WTC11 (cell line): ENCODE results near the gene PSMB11. TPM values are rescaled to one million over a fixed set of nuclear protein-coding genes. Genes with fewer than 3 reads are reported as not detected.

Experiments used
- ATAC-seq: fragments of 200-7000 bp; cut with Tn5 transposase; 2 replicates; pipeline ENCODE4 v1.10.0; 2021; ENCODE audit warnings: mild to moderate bottlenecking, moderate library complexity
- CTCF ChIA-PET: fragments of 300-600 bp; sonication (Branson Sonifier 250); formaldehyde crosslinking; loops from one replicate; lab custom pipeline; 2021; ENCODE audit warnings: antibody characterized with exemption; lab: Charles Lee
- POLR2A ChIA-PET: fragments of 350-600 bp; sonication (Branson Sonifier 250); formaldehyde crosslinking; loops from one replicate; lab custom pipeline; 2021; ENCODE audit warnings: antibody characterized with exemption; lab: Charles Lee
- DNase-seq: peaks from one replicate; pipeline ENCODE4 v3.0.0; 2021; ENCODE audit warnings: low spot score
- H3K27ac Mint-ChIP-seq: 2 replicates; pipeline ENCODE4 v1.8.0; 2021; ENCODE audit warnings: mixed read lengths
- H3K27me3 Mint-ChIP-seq: 2 replicates; pipeline ENCODE4 v1.8.0; 2021; ENCODE audit warnings: low read depth, mild to moderate bottlenecking, moderate library complexity, mixed read lengths
- H3K36me3 Mint-ChIP-seq: 2 replicates; pipeline ENCODE4 v1.8.0; 2021; ENCODE audit warnings: mixed read lengths
- H3K4me1 Mint-ChIP-seq: 2 replicates; pipeline ENCODE4 v1.8.0; 2022; ENCODE audit warnings: mixed read lengths
- H3K4me3 Mint-ChIP-seq: 2 replicates; pipeline ENCODE4 v1.8.0; 2021; ENCODE audit warnings: mild to moderate bottlenecking, moderate library complexity, mixed read lengths
- H3K9me3 Mint-ChIP-seq: 2 replicates; pipeline ENCODE4 v1.8.0; 2021; ENCODE audit warnings: mixed read lengths
- CBFB ChIP-seq: sonication (generic); formaldehyde crosslinking; IDR thresholded peaks from 2 replicates; pipeline ENCODE4 v1.8.1; 2022; ENCODE audit warnings: mild to moderate bottlenecking, low read depth, missing genetic modification reagents
- CREB1 ChIP-seq: sonication (generic); formaldehyde crosslinking; IDR thresholded peaks from 2 replicates; pipeline ENCODE4 v1.8.0; 2023; ENCODE audit warnings: mild to moderate bottlenecking, missing genetic modification reagents
- ESRRA ChIP-seq: sonication (generic); formaldehyde crosslinking; IDR thresholded peaks from 2 replicates; pipeline ENCODE4 v1.8.1; 2022; ENCODE audit warnings: mild to moderate bottlenecking, missing genetic modification reagents, borderline replicate concordance
- FOXJ3 ChIP-seq: sonication (generic); formaldehyde crosslinking; IDR thresholded peaks from 2 replicates; pipeline ENCODE4 v1.9.0; 2021; ENCODE audit warnings: missing genetic modification reagents, mild to moderate bottlenecking, borderline replicate concordance
- FOXP1 ChIP-seq: sonication (generic); formaldehyde crosslinking; IDR thresholded peaks from 2 replicates; pipeline ENCODE4 v1.8.0; 2022; ENCODE audit warnings: missing genetic modification reagents, mild to moderate bottlenecking, moderate library complexity, borderline replicate concordance
- GABPB1 ChIP-seq: sonication (generic); formaldehyde crosslinking; IDR thresholded peaks from 2 replicates; pipeline ENCODE4 v1.8.1; 2023; ENCODE audit warnings: mild to moderate bottlenecking, missing genetic modification reagents
- GTF2I ChIP-seq: fragments of 250-450 bp; sonication (Bioruptor Pico); conservative IDR thresholded peaks from 2 replicates; pipeline ENCODE4 v1.4.0; 2021; ENCODE audit warnings: mild to moderate bottlenecking
- IRF1 ChIP-seq: sonication (generic); formaldehyde crosslinking; IDR thresholded peaks from 2 replicates; pipeline ENCODE4 v1.8.0; 2023; ENCODE audit warnings: missing genetic modification reagents
- JUN ChIP-seq: sonication (generic); formaldehyde crosslinking; IDR thresholded peaks from 2 replicates; pipeline ENCODE4 v1.8.0; 2023; ENCODE audit warnings: mild to moderate bottlenecking, missing genetic modification reagents
- NFATC4 ChIP-seq: fragments of 250-450 bp; sonication (Bioruptor Pico); IDR thresholded peaks from 2 replicates; pipeline ENCODE4 v1.9.0; 2021; ENCODE audit warnings: mild to moderate bottlenecking
- NFE2L1 ChIP-seq: sonication (generic); formaldehyde crosslinking; IDR thresholded peaks from 2 replicates; pipeline ENCODE4 v1.8.1; 2023; ENCODE audit warnings: missing genetic modification reagents
- SMAD3 ChIP-seq: sonication (generic); formaldehyde crosslinking; IDR thresholded peaks from 2 replicates; pipeline ENCODE4 v1.8.0; 2022; ENCODE audit warnings: missing genetic modification reagents, mild to moderate bottlenecking, borderline replicate concordance
- ZMAT4 ChIP-seq: fragments of 250-450 bp; sonication (Bioruptor Pico); IDR thresholded peaks from 2 replicates; pipeline ENCODE4 v1.9.0; 2021; ENCODE audit warnings: mild to moderate bottlenecking
- ZNF281 ChIP-seq: sonication (generic); formaldehyde crosslinking; IDR thresholded peaks from 2 replicates; pipeline ENCODE4 v1.8.0; 2023; ENCODE audit warnings: mild to moderate bottlenecking, missing genetic modification reagents
- total RNA-seq: library from RNA; stranded (reverse); gene quantifications from 3 replicates; pipeline ENCODE4 v1.2.3, GENCODE V29; 2021
- TF ChIP-seq, protein P1 (sequence below): fragments of 200-600 bp; IDR thresholded peaks from 2 replicates; pipeline ENCODE4 v1.8.0; 2022; ENCODE audit warnings: antibody characterized with exemption
- TF ChIP-seq, protein P2 (sequence below): sonication (generic); formaldehyde crosslinking; IDR thresholded peaks from 2 replicates; pipeline ENCODE4 v1.8.1; 2022; ENCODE audit warnings: low read depth, mild to moderate bottlenecking, moderate library complexity, missing genetic modification reagents, borderline replicate concordance

Gene PSMB11
- total RNA-seq, 1 experiment from 2014 or later: not detected

DNA sequence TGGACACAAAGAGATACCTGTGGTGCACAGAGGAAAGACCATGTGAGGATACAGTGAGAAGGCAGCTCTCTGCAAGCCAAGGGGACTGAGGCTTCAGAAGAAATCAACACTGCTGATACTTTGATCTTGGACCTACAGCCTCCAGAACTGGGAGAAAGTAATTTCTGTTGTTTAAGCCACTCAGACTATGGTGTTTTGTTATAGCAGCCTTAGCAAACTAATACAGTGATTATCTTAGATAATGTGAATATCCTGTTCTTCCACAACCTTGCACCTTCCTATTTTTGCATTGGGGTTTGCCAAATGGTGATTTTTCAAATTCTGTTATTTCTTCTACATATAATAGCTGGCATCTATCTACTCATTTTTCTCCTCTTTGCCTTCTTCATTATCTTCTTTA, 23.9 kb upstream of the PSMB11 start (continued):
- no peak for TF ChIP-seq CREB1
- TF ChIP-seq ESRRA: no peak
- TF ChIP-seq, protein P1, sequence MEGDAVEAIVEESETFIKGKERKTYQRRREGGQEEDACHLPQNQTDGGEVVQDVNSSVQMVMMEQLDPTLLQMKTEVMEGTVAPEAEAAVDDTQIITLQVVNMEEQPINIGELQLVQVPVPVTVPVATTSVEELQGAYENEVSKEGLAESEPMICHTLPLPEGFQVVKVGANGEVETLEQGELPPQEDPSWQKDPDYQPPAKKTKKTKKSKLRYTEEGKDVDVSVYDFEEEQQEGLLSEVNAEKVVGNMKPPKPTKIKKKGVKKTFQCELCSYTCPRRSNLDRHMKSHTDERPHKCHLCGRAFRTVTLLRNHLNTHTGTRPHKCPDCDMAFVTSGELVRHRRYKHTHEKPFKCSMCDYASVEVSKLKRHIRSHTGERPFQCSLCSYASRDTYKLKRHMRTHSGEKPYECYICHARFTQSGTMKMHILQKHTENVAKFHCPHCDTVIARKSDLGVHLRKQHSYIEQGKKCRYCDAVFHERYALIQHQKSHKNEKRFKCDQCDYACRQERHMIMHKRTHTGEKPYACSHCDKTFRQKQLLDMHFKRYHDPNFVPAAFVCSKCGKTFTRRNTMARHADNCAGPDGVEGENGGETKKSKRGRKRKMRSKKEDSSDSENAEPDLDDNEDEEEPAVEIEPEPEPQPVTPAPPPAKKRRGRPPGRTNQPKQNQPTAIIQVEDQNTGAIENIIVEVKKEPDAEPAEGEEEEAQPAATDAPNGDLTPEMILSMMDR: no peak
- TF ChIP-seq SMAD3 (CRISPR knock-in tag): no peak
- no peak for TF ChIP-seq CBFB (CRISPR knock-in tag)
- TF ChIP-seq ZMAT4 (CRISPR knock-in tag): no peak
- no peak for TF ChIP-seq GABPB1 (CRISPR knock-in tag)
- TF ChIP-seq NFE2L1 (CRISPR knock-in tag): no peak
- no peak for TF ChIP-seq FOXJ3 (CRISPR knock-in tag)
- TF ChIP-seq, protein P2, sequence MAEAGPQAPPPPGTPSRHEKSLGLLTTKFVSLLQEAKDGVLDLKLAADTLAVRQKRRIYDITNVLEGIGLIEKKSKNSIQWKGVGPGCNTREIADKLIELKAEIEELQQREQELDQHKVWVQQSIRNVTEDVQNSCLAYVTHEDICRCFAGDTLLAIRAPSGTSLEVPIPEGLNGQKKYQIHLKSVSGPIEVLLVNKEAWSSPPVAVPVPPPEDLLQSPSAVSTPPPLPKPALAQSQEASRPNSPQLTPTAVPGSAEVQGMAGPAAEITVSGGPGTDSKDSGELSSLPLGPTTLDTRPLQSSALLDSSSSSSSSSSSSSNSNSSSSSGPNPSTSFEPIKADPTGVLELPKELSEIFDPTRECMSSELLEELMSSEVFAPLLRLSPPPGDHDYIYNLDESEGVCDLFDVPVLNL (CRISPR knock-in tag): no peak

GRCh38 chr14:23020143-23021128, 21.6 kb upstream of the PSMB11 start:
- H3K36me3 Mint-ChIP-seq: peaks cover 10% of the 10 kb centered on the region
- no peak overlapping the region for H3K4me3 Mint-ChIP-seq
- ChIA-PET CTCF (interaction anchor here (0.7 to 2.8 kb wide), 5 partner anchors 26 to 39 kb away, joined by 3 to 16 read pairs (median 5); partner anchors contain the start of gene AJUBA), POLR2A (interaction anchor here (1.0 kb wide), 1 partner anchor 23 kb away, joined by 3 read pairs; no protein-coding TSS in a partner anchor)
- H3K27ac Mint-ChIP-seq: peak overlapping the region; percentile 93
- ATAC-seq: no peak
- TF ChIP-seq FOXP1 (CRISPR knock-in tag) (no peak), GTF2I (CRISPR knock-in tag) (no peak), ZNF281 (CRISPR knock-in tag) (no peak), IRF1 (CRISPR knock-in tag) (no peak)
- H3K27me3 Mint-ChIP-seq: no peaks in the 10 kb centered on the region
- H3K9me3 Mint-ChIP-seq: no peaks in the 10 kb centered on the region
- H3K4me1 Mint-ChIP-seq: peaks cover 12% of the 10 kb centered on the region
- DNase-seq: no peak

GRCh38 chr14:23021434-23021833, 20.6 kb upstream of the PSMB11 start:
- POLR2A ChIA-PET: interaction anchor here (1.0 kb wide), 1 partner anchor 22 kb away, joined by 3 read pairs; no protein-coding TSS in a partner anchor
- Mint-ChIP-seq H3K9me3 (no peaks in the 10 kb centered on the region), H3K36me3 (peaks cover 19% of the 10 kb centered on the region)
- ATAC-seq: no peak
- TF ChIP-seq NFATC4 (CRISPR knock-in tag): no peak
- TF ChIP-seq NFE2L1 (CRISPR knock-in tag): no peak
- no peak for TF ChIP-seq JUN (CRISPR knock-in tag)
- TF ChIP-seq, all 79 proteins: peak for 0
- H3K4me3 Mint-ChIP-seq: no peak overlapping the region
- no peak for DNase-seq
- peak overlapping the region; percentile 93 for H3K27ac Mint-ChIP-seq
- H3K27me3 Mint-ChIP-seq: no peaks in the 10 kb centered on the region
- H3K4me1 Mint-ChIP-seq: peaks cover 16% of the 10 kb centered on the region
- CTCF ChIA-PET: interaction anchor here (0.7 to 3.9 kb wide), 7 partner anchors 8 to 57 kb away, joined by 3 to 24 read pairs (median 4); partner anchors contain the start of gene AJUBA
